Renal pelvis (tissue), 4 donors: ENCODE measurements around the gene ZNF516. TPM values are rescaled to one million over a fixed set of nuclear protein-coding genes. Genes with fewer than 3 reads are reported as not detected.

Source experiments
- DNase-seq: peaks from one replicate; pipeline ENCODE4 v3.0.0-alpha.2; 2013
- polyA plus RNA-seq, 3 donors: library from polyadenylated mRNA; unstranded; fragments of 120-200 nt; gene quantifications; one replicate each; pipeline ENCODE4 v1.2.1, GENCODE V29; 2013; ENCODE audit not compliant: insufficient read length in 3 of 3

Gene ZNF516
- polyA plus RNA-seq, 3 donors: 41.2 to 58.4 (median 42.6) TPM

DNA sequence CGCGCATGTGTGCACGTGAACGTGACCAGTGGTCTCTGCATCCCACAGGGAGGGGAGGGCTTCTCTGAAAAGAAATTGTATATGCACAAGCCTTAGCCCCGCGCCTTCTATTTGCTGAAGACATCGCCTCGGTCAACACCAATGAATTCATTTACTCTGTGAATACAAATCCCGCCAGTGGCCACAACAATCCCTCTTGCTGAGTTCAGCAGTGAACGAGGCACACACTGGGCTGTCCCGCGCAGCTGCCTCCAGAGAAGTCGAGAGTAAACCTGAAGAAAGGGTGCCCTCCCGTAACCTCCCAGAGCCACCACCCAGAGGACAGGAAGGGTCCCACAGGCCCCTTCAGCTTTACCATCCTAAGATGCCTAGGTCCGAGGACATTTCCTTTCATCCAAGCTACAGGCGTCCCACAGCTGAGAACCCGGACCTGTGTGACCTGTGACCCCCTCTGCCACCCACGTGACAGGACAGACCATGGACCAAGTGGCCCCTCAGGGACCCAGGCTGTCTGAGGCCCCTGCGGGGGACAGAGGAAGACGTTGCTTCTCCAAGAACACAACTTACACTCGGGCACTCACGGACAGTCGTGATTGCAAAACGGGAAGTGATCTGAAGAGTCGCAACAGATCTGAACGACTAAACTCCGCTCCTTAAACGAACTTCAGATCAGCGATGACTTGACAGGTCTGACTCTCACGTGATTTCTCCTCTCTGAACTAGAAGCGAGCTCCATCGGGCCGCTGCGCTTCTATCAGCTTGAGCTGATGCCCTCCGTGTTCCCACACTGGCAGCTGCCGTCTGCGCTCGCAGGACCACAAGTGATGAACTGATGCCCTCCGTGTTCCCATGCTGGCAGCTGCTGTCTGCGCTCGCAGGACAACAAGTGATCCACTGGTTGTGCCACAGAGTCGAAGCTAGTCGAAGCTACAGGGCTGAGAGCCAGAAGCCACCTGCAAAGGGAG, 92.7 kb downstream of the ZNF516 start:
- DNase-seq: no peak

DNA sequence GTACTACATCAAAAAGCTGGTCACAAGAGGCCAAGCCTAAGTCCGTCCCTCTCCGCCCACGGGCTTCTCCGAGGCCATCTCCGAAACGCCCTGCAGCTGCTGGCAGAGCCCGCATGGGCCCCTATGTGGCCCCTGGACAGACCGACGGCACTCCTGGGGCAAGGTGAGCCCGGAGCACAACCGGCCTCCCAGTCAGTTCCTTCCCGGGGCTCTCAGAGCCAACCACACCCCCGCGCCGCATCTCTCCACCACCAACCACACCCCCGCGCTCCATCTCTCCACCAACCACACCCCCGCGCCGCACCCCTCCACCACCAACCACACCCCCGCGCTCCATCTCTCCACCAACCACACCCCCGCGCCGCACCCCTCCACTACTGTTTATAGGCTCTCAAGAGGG, 93.5 kb downstream of the ZNF516 start:
- no peak for DNase-seq

GRCh38 chr18:76399613-76400391, 95.2 kb downstream of the ZNF516 start:
- DNase-seq: no peak

DNA sequence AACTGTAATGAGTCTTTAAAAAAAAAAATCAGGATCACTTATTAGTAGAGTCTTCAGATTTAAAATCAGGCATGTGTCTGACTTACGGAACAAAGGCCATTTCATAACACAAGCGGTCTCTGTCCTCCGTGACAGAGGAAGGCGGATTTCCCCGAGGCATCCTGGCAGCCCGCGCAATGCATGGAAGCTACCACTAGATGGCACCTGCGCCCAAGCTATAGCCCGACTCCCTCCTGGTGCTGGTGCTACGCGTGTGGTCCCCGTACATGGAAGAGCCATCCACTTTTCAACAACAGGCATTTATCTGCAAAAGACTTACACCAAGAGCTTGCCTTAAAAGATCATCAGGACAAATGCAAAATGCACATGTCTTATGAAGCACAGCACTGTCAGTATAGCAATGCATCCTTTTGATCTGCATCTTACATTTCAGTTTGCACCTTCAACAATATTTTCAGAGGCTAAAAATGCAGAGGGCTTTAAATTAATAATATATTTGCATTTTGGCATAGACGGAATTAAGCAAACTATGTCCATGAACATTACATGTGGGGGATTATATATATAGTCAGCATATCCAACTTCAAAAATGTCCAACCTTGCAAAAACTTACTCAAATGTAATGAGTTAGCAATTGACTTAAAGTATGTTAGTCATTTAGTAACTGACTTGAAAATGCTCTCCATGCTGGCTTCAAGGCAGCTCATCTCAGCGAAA, 96.0 kb downstream of the ZNF516 start:
- DNase-seq: peak; percentile 69

DNA sequence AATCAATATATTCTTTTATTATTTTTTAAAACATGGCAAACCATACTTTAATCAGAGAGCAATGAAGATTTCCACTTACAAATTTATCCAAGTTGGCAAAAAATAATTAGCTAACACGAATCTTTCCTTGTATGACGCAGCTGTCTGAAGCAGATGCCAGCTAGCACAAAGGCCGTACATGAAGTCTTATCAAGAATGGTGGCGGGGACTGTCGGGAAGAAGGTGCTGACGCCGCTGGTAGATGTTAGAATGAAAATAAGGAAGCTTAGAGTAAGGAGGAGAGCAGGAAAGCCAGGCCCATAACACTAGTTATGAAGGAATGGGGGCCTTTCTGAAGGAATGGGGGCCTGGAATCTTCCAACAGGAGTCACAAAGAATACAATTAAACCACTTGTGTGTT, 96.7 kb downstream of the ZNF516 start:
- no peak for DNase-seq

- DNase-seq: no peak
Measured at GRCh38 chr18:76397631-76398030, 97.4 kb downstream of the ZNF516 start.

DNA sequence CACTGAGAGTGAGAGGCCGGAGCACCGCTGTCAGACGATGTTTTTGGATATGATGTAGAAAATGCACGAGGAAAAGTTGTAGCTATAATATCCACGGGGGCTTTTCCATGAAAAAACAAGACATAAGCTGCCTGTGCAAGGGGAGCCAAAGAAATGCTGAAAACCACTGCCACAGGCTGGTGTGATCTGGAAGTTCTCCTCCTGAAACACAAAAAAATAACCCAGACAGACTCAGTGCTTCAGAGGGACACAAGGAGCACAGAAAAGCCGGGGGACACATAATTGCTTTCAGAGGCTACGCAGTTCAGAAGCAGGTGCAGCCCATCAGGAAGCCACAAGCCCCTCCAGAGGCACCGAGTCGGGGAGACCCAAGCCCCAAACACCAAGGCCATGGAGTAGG, 98.2 kb downstream of the ZNF516 start:
- DNase-seq: no peak

GRCh38 chr18:76395609-76396008, 99.4 kb downstream of the ZNF516 start:
- no peak for DNase-seq

DNA sequence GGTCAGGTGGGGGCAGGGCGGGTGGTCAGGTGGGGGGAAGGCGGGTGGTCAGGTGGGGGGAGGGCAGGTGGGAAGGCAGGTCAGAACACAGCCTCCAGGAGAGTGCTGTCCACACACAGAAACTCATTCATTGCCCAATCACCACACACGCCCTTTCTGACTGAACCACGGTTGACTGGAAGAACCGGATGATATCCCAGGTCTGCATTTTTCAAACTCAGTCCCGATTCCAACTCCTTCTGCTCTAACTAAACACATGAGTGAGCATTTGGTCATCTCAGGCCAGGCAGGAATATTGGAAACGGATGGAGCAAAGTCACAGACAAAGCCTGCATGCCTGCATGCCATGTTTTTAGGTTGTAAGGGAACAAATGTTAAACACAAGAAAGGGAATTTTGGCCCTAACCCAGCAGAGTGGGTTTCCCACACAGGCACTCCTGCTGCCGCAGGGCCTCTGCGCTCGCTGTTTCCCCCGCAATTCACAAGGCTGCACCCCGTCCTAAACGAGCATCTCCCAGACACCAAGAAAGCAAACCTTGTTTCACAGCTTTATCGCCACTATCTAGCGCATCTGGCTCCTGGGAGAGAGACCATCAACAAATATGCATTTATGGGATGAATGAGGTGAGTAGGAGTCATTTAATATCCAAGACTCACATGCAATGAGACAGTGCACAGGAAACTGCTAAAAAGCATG, 100.1 kb downstream of the ZNF516 start:
- no peak for DNase-seq

DNA sequence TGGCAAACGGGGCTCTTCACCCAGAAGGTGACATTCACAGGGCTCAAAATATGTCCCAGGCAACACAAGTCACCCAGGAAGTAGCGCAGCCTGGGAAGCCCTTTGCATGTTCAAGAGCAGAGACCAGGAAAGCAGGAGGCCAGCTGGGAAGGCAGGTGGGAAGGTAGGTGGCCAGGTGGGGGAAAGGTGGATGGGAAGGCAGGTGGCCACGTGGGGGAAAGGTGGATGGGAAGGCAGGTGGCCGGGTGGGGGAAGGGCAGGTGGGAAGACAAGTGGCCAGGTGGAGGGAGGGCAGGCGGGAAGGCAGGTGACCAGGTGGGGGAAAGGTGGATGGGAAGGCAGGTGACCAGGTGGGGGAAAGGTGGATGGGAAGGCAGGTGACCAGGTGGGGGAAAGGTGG, 102.7 kb downstream of the ZNF516 start:
- no peak for DNase-seq

- DNase-seq: no peak
Measured at GRCh38 chr18:76391746-76392145, 103.3 kb downstream of the ZNF516 start.

DNA sequence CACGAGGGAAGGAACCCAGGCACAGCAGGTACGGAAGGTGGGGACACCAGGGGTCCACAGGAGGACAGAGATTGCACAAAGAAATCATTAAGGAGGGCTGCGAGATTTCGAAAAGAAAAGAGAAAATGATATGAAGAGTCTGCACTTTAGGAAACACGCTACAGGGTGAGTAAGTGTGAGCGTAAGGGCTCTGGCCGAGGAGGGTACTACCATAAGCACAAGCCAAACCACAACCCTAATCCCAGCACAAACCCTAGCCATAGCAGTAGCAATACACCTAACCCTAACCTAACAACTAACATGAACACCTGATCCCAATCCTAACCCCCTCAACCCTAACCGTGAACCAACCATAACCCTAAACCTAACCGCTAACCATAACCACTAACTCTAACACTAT, 104.0 kb downstream of the ZNF516 start:
- DNase-seq: no peak

DNA sequence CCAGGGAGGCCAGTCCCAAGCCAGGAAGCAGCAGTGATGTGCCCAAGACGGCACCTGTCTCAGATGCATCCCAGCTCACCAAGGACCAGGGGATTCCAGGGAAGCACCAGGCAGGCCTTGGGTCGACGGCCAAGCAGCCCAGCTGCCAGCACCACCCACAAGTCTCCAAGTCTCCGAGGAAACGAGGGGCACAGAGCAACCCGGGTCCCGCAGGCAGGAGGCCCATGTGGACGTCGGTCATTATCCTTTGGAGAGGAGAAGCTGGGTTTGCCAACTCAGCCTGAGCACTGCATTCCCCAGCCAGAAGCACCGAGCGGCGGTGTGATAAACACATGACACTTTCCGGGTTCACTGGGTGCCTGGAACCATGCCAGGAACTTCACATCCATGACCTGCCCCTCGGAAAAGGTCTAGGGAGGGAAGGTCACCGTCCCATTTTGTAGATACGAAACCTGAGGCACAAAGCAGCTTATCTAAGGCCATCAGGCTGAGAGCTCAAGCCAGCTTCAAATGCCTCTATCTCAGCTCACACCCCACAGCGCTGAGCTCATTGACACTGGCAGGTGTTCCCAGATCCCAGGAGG, 104.5 kb downstream of the ZNF516 start:
- DNase-seq: no peak

DNA sequence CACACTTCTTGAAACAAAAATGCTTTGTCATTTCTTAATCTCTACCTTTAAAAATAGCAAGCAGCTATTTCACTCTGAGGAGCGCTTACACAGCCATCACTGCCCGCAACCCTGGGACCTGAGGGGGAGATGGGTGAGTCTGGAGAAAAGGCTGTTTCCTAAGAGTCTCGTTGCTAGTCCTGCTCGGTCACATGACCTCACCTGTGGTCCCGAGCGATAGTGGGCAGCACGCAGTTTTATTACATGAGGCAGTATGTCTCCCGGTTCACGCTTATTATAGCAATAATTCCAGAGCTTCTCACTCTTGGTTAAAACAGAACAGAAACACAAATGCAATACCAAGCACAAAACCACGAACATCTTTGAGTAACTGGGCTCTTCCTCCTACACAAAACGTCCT, 105.3 kb downstream of the ZNF516 start:
- no peak for DNase-seq

DNA sequence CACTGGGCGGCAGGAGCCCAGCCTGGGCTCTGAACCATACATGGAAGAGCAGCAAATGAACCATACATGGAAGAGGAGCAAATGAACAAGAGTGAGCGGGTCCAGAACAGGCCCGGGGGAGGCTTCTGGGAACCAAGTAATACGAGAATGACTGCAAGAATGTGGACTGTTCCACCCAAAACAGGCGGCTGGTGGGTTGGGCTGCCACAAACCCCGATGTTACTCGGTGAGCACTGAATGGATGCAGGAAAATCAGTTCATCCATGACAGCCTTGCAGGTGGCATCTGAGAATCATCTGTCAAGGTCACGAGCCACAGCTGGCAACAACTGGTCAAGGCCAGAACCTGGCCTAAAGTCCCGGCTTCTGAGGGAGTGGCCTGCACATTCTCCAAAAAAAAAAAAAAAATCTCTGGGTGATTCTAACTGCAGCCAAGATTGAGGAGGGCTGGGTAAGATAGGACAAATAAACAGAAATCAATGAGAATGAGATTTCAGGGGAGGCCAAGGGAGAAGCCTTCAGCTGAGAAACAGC, 106.1 kb downstream of the ZNF516 start:
- no peak for DNase-seq

GRCh38 chr18:76388261-76388660, 106.8 kb downstream of the ZNF516 start:
- no peak for DNase-seq

GRCh38 chr18:76387608-76388007, 107.4 kb downstream of the ZNF516 start:
- DNase-seq: no peak

- DNase-seq: no peak
Measured at GRCh38 chr18:76386886-76387285, 108.2 kb downstream of the ZNF516 start.

DNA sequence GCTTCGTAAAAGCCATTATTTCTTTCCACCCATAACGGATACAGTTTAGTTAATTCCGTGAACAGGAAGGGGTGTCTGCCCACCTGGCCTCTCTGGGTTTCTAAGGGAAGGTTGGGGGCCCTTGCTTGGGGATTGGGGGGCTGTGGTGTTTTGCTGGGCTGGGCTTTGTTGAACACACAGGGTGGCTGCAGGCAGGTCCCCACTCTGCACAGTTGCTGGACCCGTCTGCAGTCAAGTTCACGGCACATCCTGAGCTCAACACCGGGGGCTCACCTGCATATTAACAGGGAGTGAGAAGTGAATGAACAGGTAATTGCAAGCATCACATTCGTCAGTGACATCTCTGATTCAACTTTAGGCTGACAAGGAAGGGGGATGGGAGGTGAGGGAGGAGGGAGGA, 109.0 kb downstream of the ZNF516 start:
- no peak for DNase-seq

GRCh38 chr18:76385681-76385975, 109.4 kb downstream of the ZNF516 start:
- DNase-seq: no peak
